GM19328 (cell line): ENCODE measurements around the gene PLAGL2.

ENCODE experiments used
- ATAC-seq: cut with Tn5 transposase; IDR thresholded peaks from one replicate; pipeline ENCODE4 v1.9.1; 2021; ENCODE audit warnings: mild to moderate bottlenecking, moderate library complexity; ENCODE audit not compliant: unreplicated experiment

The PLAGL2 gene

DNA sequence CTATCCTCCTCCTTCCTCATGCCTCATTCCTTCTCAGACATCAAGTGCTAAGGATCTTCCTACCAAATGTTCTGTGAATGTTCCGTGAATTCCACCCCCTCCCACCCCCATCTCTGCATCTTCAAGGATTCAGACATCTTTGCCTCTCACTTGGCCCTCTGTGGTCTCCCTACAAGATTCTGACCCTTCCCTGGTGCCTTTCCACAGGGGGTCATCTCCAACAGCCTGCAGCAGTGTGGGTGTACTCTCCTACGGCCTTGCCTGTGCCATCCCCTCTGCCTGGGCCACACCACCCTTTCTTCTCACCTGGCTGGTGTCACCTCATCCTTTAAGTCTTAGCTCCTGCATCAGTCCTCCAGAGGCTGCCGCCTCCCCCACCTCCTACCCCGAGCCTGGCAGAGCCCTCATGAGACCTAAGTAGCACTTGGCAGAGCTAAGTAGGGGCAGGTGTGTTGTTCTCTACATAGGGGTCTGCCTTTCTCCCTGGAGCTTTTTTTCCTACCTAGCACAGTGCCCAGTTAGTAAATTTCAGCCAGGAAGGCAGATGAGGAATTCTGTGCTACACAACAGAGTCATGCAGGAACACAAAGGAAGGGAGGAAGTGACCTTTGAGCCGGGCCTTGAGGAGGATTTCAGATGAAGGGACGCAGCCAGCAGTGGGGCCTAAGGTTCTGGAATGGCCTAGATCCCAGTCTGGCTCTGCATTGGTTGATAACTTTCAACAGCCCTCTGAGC lies 55.0 kb downstream of the PLAGL2 start:
- ATAC-seq = no peak

DNA sequence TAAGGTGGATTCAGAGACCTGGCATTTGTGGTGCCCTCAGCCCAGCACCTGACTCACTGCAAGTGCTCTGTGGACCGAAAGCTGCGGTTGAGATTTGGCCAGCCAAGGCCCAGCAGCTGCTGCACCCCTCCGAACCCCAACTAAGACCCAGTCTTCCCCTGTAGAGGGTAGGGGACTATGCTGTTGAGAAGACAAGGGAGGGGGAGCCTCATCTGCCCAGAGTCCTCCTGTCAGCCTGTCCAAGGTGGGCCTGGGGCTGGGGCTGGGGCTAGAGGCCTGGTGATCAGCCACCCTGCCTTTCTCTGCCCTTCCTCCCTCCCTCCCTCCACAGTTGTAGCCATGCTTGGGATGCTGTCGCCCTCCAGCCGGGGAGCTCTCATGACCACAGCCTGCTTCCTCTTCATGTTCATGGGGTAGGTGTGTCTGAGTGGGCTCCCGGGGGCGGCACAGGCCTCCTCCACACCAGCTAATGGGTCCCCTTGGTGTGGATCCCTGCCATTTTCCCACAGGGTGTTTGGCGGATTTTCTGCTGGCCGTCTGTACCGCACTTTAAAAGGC lies 57.2 kb downstream of the PLAGL2 start:
- ATAC-seq = no peak

DNA sequence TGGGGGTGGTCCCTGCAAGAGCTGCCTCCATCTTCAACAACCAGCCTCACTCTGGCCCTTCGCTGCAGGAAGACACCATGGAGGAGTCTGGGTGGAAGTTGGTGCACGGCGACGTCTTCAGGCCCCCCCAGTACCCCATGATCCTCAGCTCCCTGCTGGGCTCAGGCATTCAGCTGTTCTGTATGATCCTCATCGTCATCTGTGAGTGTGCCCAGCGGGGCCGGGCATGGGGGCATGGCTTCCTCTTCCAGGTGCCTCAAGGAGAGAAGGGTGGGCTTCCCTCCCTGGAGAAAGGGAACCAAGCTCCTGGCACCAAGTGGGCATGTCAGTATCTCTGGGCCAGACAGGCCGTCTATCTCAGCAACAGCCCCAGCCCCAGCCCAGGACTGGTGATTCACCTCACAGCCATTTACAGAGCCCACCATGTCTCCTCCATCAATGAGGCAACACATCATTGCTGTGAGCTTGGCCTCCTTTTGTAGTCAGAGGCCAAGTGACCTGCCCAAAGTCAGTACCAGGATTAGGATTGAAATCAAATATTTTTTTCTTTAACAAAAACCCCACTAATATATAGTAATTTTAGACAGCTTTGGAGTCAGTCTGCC lies 57.9 kb downstream of the PLAGL2 start:
- ATAC-seq = no peak

GRCh38 chr20:32144898-32145662 lies 62.5 kb downstream of the PLAGL2 start:
- ATAC-seq = no peak

- no peak for ATAC-seq
Measured at GRCh38 chr20:32142991-32143390, 64.6 kb downstream of the PLAGL2 start.
